ENCODE measurements around the gene CYP1B1.
"Not testable (repeated sequence)": the region's sequence is repeated elsewhere in the genome, so short reads cannot be mapped to it uniquely, and the experiment has no call there.

Gene CYP1B1

GRCh38 chr2:38075507-38076151 lies at the start of gene CYP1B1:
Gene CYP1B1, minus strand, starts transcription at chr2:38076151. Its CDS starts 763 bp downstream, at chr2:38075388.
- no peak for DNase-seq

- no peak for DNase-seq
Measured at GRCh38 chr2:38125007-38125406, 49.1 kb upstream of the CYP1B1 start.

- no peak for DNase-seq
Measured at GRCh38 chr2:38123911-38124310, 48.0 kb upstream of the CYP1B1 start.

GRCh38 chr2:38122344-38122743 lies 46.4 kb upstream of the CYP1B1 start:
- DNase-seq: no peak

- no peak for DNase-seq
Measured at GRCh38 chr2:38121481-38121880, 45.5 kb upstream of the CYP1B1 start.

- no peak for DNase-seq
Measured at GRCh38 chr2:38120829-38121228, 44.9 kb upstream of the CYP1B1 start.

GRCh38 chr2:38120264-38120592 lies 44.3 kb upstream of the CYP1B1 start:
- no peak for DNase-seq

- no peak for DNase-seq
Measured at GRCh38 chr2:38116762-38117161, 40.8 kb upstream of the CYP1B1 start.

- peak; percentile 54 for DNase-seq
Measured at GRCh38 chr2:38115216-38116032, 39.5 kb upstream of the CYP1B1 start.

- no peak for DNase-seq
Measured at GRCh38 chr2:38113981-38114708, 38.2 kb upstream of the CYP1B1 start.

- DNase-seq: no peak
Measured at GRCh38 chr2:38113051-38113450, 37.1 kb upstream of the CYP1B1 start.

GRCh38 chr2:38111350-38111749 lies 35.4 kb upstream of the CYP1B1 start:
- not testable (repeated sequence) for DNase-seq

GRCh38 chr2:38109732-38110181 lies 33.8 kb upstream of the CYP1B1 start:
- no peak for DNase-seq

- DNase-seq: no peak
Measured at GRCh38 chr2:38108907-38109731, 33.2 kb upstream of the CYP1B1 start.

- no peak for DNase-seq
Measured at GRCh38 chr2:38107738-38108410, 31.9 kb upstream of the CYP1B1 start.

GRCh38 chr2:38106405-38107094 lies 30.6 kb upstream of the CYP1B1 start:
- DNase-seq: no peak

- no peak for DNase-seq
Measured at GRCh38 chr2:38105922-38106321, 30.0 kb upstream of the CYP1B1 start.

GRCh38 chr2:38104598-38104997 lies 28.6 kb upstream of the CYP1B1 start:
- no peak for DNase-seq

GRCh38 chr2:38100328-38100727 lies 24.4 kb upstream of the CYP1B1 start:
- DNase-seq: no peak

- DNase-seq: no peak
Measured at GRCh38 chr2:38099099-38100028, 23.4 kb upstream of the CYP1B1 start.
